NCI-H2029 treated with DMSO at 0.1 percent for 48 hours (cell line): ENCODE results near the gene GIT2.
A peak's percentile ranks its signal among the peaks of the same experiment; 100 is the strongest.

Experiments
- DNase-seq: peaks from one replicate; lab custom pipeline; 2025; lab: John Stamatoyannopoulos, UW

GIT2 gene

GRCh38 chr12:109972821-109973220, 23.3 kb downstream of the GIT2 start:
- no peak for DNase-seq

GRCh38 chr12:109968801-109969200, 27.4 kb downstream of the GIT2 start:
- no peak for DNase-seq

GRCh38 chr12:109968032-109968420, 28.1 kb downstream of the GIT2 start:
- no peak for DNase-seq

GRCh38 chr12:109967383-109968031, 28.7 kb downstream of the GIT2 start:
- DNase-seq = no peak

- no peak for DNase-seq
These were observed 29.6 kb downstream of the GIT2 start for GRCh38 chr12:109966546-109966945.

- no peak for DNase-seq
These were observed 32.3 kb downstream of the GIT2 start for GRCh38 chr12:109963743-109964429.

GRCh38 chr12:109963330-109963729, 32.8 kb downstream of the GIT2 start:
- no peak for DNase-seq

GRCh38 chr12:109962398-109962797, 33.8 kb downstream of the GIT2 start:
- no peak for DNase-seq

GRCh38 chr12:109961612-109962011, 34.6 kb downstream of the GIT2 start:
- no peak for DNase-seq

GRCh38 chr12:109961201-109961600, 35.0 kb downstream of the GIT2 start:
- no peak for DNase-seq

- no peak for DNase-seq
These were observed 36.6 kb downstream of the GIT2 start for GRCh38 chr12:109959411-109960093.

GRCh38 chr12:109958374-109958773, 37.8 kb downstream of the GIT2 start:
- no peak for DNase-seq

- no peak for DNase-seq
These were observed 42.5 kb downstream of the GIT2 start for GRCh38 chr12:109953656-109954055.

GRCh38 chr12:109952873-109953272, 43.3 kb downstream of the GIT2 start:
- no peak for DNase-seq

GRCh38 chr12:109952160-109952858, 43.9 kb downstream of the GIT2 start:
- no peak for DNase-seq

- no peak for DNase-seq
These were observed 44.4 kb downstream of the GIT2 start for GRCh38 chr12:109951751-109952150.

GRCh38 chr12:109951136-109951535, 45.0 kb downstream of the GIT2 start:
- DNase-seq = no peak

- no peak for DNase-seq
These were observed 45.5 kb downstream of the GIT2 start for GRCh38 chr12:109950625-109951024.

GRCh38 chr12:109949089-109949488, 47.1 kb downstream of the GIT2 start:
- DNase-seq = peak; percentile 26

GRCh38 chr12:109948368-109948767, 47.8 kb downstream of the GIT2 start:
- no peak for DNase-seq

GRCh38 chr12:109947521-109947920, 48.6 kb downstream of the GIT2 start:
- DNase-seq = no peak

GRCh38 chr12:109946913-109947312, 49.3 kb downstream of the GIT2 start:
- no peak for DNase-seq

GRCh38 chr12:109946505-109946904, 49.7 kb downstream of the GIT2 start:
- no peak for DNase-seq
